ENCODE data around the gene KMT2C. TPM values are rescaled to one million over a fixed set of nuclear protein-coding genes. Genes with fewer than 3 reads are reported as not detected.
"Not testable (repeated sequence)": the region's sequence is repeated elsewhere in the genome, so short reads cannot be mapped to it uniquely, and the experiment has no call there.

KMT2C gene
- total RNA-seq, 1 donor from 2014 or later = 59.5 TPM

GRCh38 chr7:152436111-152436930 lies 518 bp upstream of the KMT2C start:
- peaks cover 26% of the 10 kb centered on the region for H3K4me1 Mint-ChIP-seq (ENCODE audit: low read depth)
- intact Hi-C loops (cut with micrococcal nuclease) = loop anchor here (1.0 kb wide), 1 partner anchor 27 kb away; no protein-coding TSS in a partner anchor
- peaks cover 1% of the 10 kb centered on the region for H3K36me3 Mint-ChIP-seq (ENCODE audit: low read depth)
- peak overlapping the region; percentile 72 for H3K27ac Mint-ChIP-seq
- peak; percentile 82 for DNase-seq (ENCODE audit: low spot score)
- peak overlapping the region; percentile 76 for H3K4me3 Mint-ChIP-seq
- no peaks in the 10 kb centered on the region for H3K9me3 Mint-ChIP-seq
- peaks cover 1% of the 10 kb centered on the region for H3K27me3 Mint-ChIP-seq (ENCODE audit: insufficient read depth)

GRCh38 chr7:152434511-152435383 lies 1.1 kb downstream of the KMT2C start:
- not testable (repeated sequence) for H3K9me3 Mint-ChIP-seq; H3K36me3 Mint-ChIP-seq (ENCODE audit: low read depth); H3K27me3 Mint-ChIP-seq (ENCODE audit: insufficient read depth)
- Mint-ChIP-seq H3K27ac (peak overlapping the region; percentile 94), H3K4me1 (ENCODE audit: low read depth) (peaks cover 31% of the 10 kb centered on the region), H3K4me3 (peak overlapping the region; percentile 94)
- peak; percentile 33 for DNase-seq (ENCODE audit: low spot score)
- intact Hi-C loops (cut with micrococcal nuclease) = loop anchor here (2.0 kb wide), 1 partner anchor 98 kb away; no protein-coding TSS in a partner anchor

- Mint-ChIP-seq H3K27ac (peak overlapping the region; percentile 94), H3K4me3 (peak overlapping the region; percentile 94), H3K4me1 (ENCODE audit: low read depth) (peaks cover 34% of the 10 kb centered on the region)
- peak; percentile 35 for DNase-seq (ENCODE audit: low spot score)
- not testable (repeated sequence) for H3K36me3 Mint-ChIP-seq (ENCODE audit: low read depth); H3K9me3 Mint-ChIP-seq; H3K27me3 Mint-ChIP-seq (ENCODE audit: insufficient read depth)
- intact Hi-C loops (cut with micrococcal nuclease) = loop anchor here (2.0 kb wide), 1 partner anchor 97 kb away; no protein-coding TSS in a partner anchor
These were observed 1.9 kb downstream of the KMT2C start for GRCh38 chr7:152433721-152434490.

- H3K4me3 Mint-ChIP-seq; DNase-seq (ENCODE audit: low spot score); H3K9me3 Mint-ChIP-seq; intact Hi-C loops (cut with micrococcal nuclease); H3K36me3 Mint-ChIP-seq (ENCODE audit: low read depth); H3K27ac Mint-ChIP-seq; H3K27me3 Mint-ChIP-seq (ENCODE audit: insufficient read depth): not testable (repeated sequence)
- peaks cover 42% of the 10 kb centered on the region for H3K4me1 Mint-ChIP-seq (ENCODE audit: low read depth)
These were observed 3.1 kb downstream of the KMT2C start for GRCh38 chr7:152432735-152433134.

- no peaks in the 10 kb centered on the region for H3K9me3 Mint-ChIP-seq
- no peak for DNase-seq (ENCODE audit: low spot score)
- intact Hi-C loops (cut with micrococcal nuclease) = no loop called here
- no peaks in the 10 kb centered on the region for H3K27me3 Mint-ChIP-seq (ENCODE audit: insufficient read depth)
- H3K4me1 Mint-ChIP-seq (ENCODE audit: low read depth) = peaks cover 44% of the 10 kb centered on the region
- no peak overlapping the region for H3K4me3 Mint-ChIP-seq
- H3K27ac Mint-ChIP-seq = no peak overlapping the region
- H3K36me3 Mint-ChIP-seq (ENCODE audit: low read depth) = peaks cover 7% of the 10 kb centered on the region
These were observed 4.9 kb downstream of the KMT2C start for GRCh38 chr7:152430854-152431253.

GRCh38 chr7:152430118-152430517 lies 5.7 kb downstream of the KMT2C start:
- H3K36me3 Mint-ChIP-seq (ENCODE audit: low read depth); H3K27ac Mint-ChIP-seq; H3K9me3 Mint-ChIP-seq; H3K27me3 Mint-ChIP-seq (ENCODE audit: insufficient read depth); H3K4me3 Mint-ChIP-seq; DNase-seq (ENCODE audit: low spot score); intact Hi-C loops (cut with micrococcal nuclease): not testable (repeated sequence)
- peaks cover 51% of the 10 kb centered on the region for H3K4me1 Mint-ChIP-seq (ENCODE audit: low read depth)

- no peak overlapping the region for H3K4me3 Mint-ChIP-seq
- DNase-seq (ENCODE audit: low spot score) = no peak
- intact Hi-C loops (cut with micrococcal nuclease) = loop anchor here (5.0 to 10.0 kb wide), 3 partner anchors 38 to 790 kb away; no protein-coding TSS in a partner anchor
- H3K27ac Mint-ChIP-seq = peak overlapping the region; percentile 66
- peaks cover 45% of the 10 kb centered on the region for H3K4me1 Mint-ChIP-seq (ENCODE audit: low read depth)
- H3K27me3 Mint-ChIP-seq (ENCODE audit: insufficient read depth) = no peaks in the 10 kb centered on the region
- peaks cover 30% of the 10 kb centered on the region for H3K36me3 Mint-ChIP-seq (ENCODE audit: low read depth)
- peaks cover 21% of the 10 kb centered on the region for H3K9me3 Mint-ChIP-seq
These were observed 11.3 kb downstream of the KMT2C start for GRCh38 chr7:152424348-152425108.

GRCh38 chr7:152423991-152424347 lies 11.8 kb downstream of the KMT2C start:
- DNase-seq (ENCODE audit: low spot score) = no peak
- H3K4me3 Mint-ChIP-seq = no peak overlapping the region
- intact Hi-C loops (cut with micrococcal nuclease) = loop anchor here (10.0 kb wide), 1 partner anchor 789 kb away; no protein-coding TSS in a partner anchor
- peaks cover 22% of the 10 kb centered on the region for H3K9me3 Mint-ChIP-seq
- H3K27ac Mint-ChIP-seq = no peak overlapping the region
- peaks cover 30% of the 10 kb centered on the region for H3K36me3 Mint-ChIP-seq (ENCODE audit: low read depth)
- H3K27me3 Mint-ChIP-seq (ENCODE audit: insufficient read depth) = no peaks in the 10 kb centered on the region
- H3K4me1 Mint-ChIP-seq (ENCODE audit: low read depth) = peaks cover 45% of the 10 kb centered on the region

GRCh38 chr7:152423171-152423570 lies 12.6 kb downstream of the KMT2C start:
- Mint-ChIP-seq H3K9me3 (peaks cover 23% of the 10 kb centered on the region), H3K4me1 (ENCODE audit: low read depth) (peaks cover 40% of the 10 kb centered on the region), H3K36me3 (ENCODE audit: low read depth) (peaks cover 25% of the 10 kb centered on the region)
- not testable (repeated sequence) for H3K4me3 Mint-ChIP-seq; H3K27me3 Mint-ChIP-seq (ENCODE audit: insufficient read depth); H3K27ac Mint-ChIP-seq; DNase-seq (ENCODE audit: low spot score)
- intact Hi-C loops (cut with micrococcal nuclease) = loop anchor here (10.0 kb wide), 1 partner anchor 788 kb away; no protein-coding TSS in a partner anchor

- Mint-ChIP-seq H3K9me3 (peaks cover 25% of the 10 kb centered on the region), H3K36me3 (ENCODE audit: low read depth) (peaks cover 25% of the 10 kb centered on the region), H3K4me1 (ENCODE audit: low read depth) (peaks cover 26% of the 10 kb centered on the region)
- intact Hi-C loops (cut with micrococcal nuclease) = loop anchor here (10.0 kb wide), 1 partner anchor 786 kb away; no protein-coding TSS in a partner anchor
- DNase-seq (ENCODE audit: low spot score); H3K4me3 Mint-ChIP-seq; H3K27me3 Mint-ChIP-seq (ENCODE audit: insufficient read depth); H3K27ac Mint-ChIP-seq: not testable (repeated sequence)
These were observed 14.9 kb downstream of the KMT2C start for GRCh38 chr7:152420950-152421349.

GRCh38 chr7:152419473-152420429 lies 16.1 kb downstream of the KMT2C start:
- intact Hi-C loops (cut with micrococcal nuclease) = loop anchor here (10.0 kb wide), 1 partner anchor 785 kb away; no protein-coding TSS in a partner anchor
- Mint-ChIP-seq H3K4me3 (no peak overlapping the region), H3K27me3 (ENCODE audit: insufficient read depth) (no peaks in the 10 kb centered on the region), H3K4me1 (ENCODE audit: low read depth) (peaks cover 16% of the 10 kb centered on the region), H3K36me3 (ENCODE audit: low read depth) (peaks cover 24% of the 10 kb centered on the region), H3K9me3 (peaks cover 25% of the 10 kb centered on the region), H3K27ac (peak overlapping the region; percentile 35)
- no peak for DNase-seq (ENCODE audit: low spot score)
